HepG2 (cell line): ENCODE measurements around the gene TRIAP1.

Experiments used
- EHMT2 ChIP-seq: fragments of 200-600 bp; sonication (generic); IDR thresholded peaks from 2 replicates; pipeline ENCODE4 v1.7.0; 2017; ENCODE audit warnings: antibody characterized with exemption, low read depth, low read length, borderline replicate concordance
- ERF ChIP-seq: IDR thresholded peaks from 2 replicates; pipeline ENCODE4 v1.6.1; 2018; ENCODE audit warnings: missing biosample characterization, missing genetic modification reagents
- POLR2A ChIP-seq, 2 experiments: IDR thresholded peaks; 2 replicates each; pipeline ENCODE4 v1.6.1; 2011; ENCODE audit warnings: low read depth in 2 of 2, low read length in 2 of 2, mild to moderate bottlenecking in 1 of 2, moderate library complexity in 1 of 2; ENCODE audit not compliant: insufficient read depth in 1 of 2
- POLR2AphosphoS5 ChIP-seq: IDR thresholded peaks from 2 replicates; pipeline ENCODE4 v1.6.1; 2012; ENCODE audit warnings: low read depth, low read length
- SRY ChIP-seq: sonication (generic); formaldehyde crosslinking; IDR thresholded peaks from 2 replicates; pipeline ENCODE4 v1.8.0; 2022; ENCODE audit warnings: mild to moderate bottlenecking, missing genetic modification reagents

DNA sequence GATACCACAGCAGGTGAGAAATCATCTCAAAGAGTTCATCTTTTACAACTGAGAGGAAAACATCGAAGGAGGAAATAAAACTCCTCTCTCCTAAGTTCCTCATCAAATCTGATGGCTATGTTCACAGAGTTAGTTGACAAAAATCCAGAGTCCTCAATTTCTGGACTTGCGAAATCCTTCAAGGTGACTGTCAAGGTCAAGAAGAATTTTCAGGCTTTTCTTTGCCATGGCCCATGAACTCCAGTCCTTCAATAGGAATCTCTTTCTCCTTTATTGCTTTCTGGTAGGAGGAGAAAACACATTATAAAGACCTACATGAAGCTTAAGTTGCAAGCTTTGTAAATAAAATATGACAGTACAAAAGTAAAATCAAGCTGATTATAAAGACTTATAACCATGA, 1.5 kb downstream of the TRIAP1 start:
- TF ChIP-seq POLR2A (IDR thresholded peaks at IDR 0.05; ENCODE audit: insufficient read depth in 1 of 2, low read depth in 2 of 2, low read length in 2 of 2), result no peak
- no peak for TF ChIP-seq SRY (CRISPR knock-in tag)
- no peak for TF ChIP-seq ERF
- TF ChIP-seq POLR2AphosphoS5, result no peak
- TF ChIP-seq EHMT2, result no peak
